ENCODE measurements around the gene TEAD4.

GRCh38 chr12:3061059-3061458 lies 101.9 kb downstream of the TEAD4 start:
- TF ChIP-seq POLR2A (IDR thresholded peaks at IDR 0.05) (no peak), CTCF (IDR thresholded peaks at IDR 0.05) (no peak)
